Stimulated activated CD4-positive, alpha-beta T cell treated with anti-CD3 and anti-CD28 coated beads, Interleukin-1b, Interleukin-23, amount 100 ng/mL, for 24 hours (primary cell): ENCODE data around the gene ESR1.
"Not testable (repeated sequence)": the region's sequence is repeated elsewhere in the genome, so short reads cannot be mapped to it uniquely, and the experiment has no call there.

Experiments used
- DNase-seq, 4 experiments: peaks; one replicate each; pipeline ENCODE4 v3.0.0-alpha.2; 2020; ENCODE audit warnings: low read depth in 4 of 4, low spot score in 1 of 4

ESR1 gene

GRCh38 chr6:151974061-151974617, 166.7 kb downstream of the ESR1 start:
- DNase-seq = no peak

GRCh38 chr6:151975795-151976194, 168.3 kb downstream of the ESR1 start:
- no peak for DNase-seq

DNA sequence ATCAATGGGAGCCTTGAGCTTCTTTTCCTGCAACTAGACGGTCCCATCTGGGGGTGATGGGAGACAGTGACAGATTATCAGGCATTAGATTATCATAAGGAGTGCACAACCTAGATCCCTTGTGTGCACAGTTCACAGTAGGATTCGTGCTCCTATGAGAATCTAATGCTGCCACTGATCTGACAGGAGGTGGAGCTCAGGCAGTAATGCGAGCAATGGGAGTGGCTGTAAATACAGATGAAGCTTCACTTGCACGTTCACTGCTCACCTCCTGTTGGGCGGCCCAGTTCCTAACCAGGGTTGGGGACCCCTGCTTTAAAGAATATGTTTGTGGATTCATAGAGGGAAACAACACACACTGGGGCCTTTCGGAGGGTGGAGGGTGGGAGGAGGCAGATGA, 180.7 kb downstream of the ESR1 start:
- not testable (repeated sequence) for DNase-seq

- no peak for DNase-seq
These were observed 184.6 kb downstream of the ESR1 start for GRCh38 chr6:151992091-151992490.

GRCh38 chr6:151993364-151993763, 185.9 kb downstream of the ESR1 start:
- no peak for DNase-seq

DNA sequence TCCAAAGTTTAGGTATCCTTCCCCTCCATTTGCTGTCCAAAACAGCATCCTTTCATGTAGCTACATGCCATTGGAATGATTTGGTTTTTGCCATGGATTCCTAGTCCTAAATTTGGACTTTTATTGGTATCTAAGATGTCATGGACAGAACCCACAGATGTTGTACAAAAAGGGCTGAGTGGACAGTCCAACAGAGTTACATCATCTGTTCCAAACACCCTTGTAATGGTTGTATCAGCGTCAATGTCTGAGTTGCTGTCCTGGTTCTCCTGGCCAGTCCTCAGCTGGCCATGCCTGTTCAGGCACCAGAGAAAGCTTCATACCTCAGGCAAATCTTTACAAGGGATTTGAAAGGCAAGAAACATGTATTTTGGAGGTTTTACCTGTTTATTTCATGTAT, 191.3 kb downstream of the ESR1 start:
- no peak for DNase-seq

- no peak for DNase-seq
These were observed 191.7 kb downstream of the ESR1 start for GRCh38 chr6:151999194-151999593.

DNA sequence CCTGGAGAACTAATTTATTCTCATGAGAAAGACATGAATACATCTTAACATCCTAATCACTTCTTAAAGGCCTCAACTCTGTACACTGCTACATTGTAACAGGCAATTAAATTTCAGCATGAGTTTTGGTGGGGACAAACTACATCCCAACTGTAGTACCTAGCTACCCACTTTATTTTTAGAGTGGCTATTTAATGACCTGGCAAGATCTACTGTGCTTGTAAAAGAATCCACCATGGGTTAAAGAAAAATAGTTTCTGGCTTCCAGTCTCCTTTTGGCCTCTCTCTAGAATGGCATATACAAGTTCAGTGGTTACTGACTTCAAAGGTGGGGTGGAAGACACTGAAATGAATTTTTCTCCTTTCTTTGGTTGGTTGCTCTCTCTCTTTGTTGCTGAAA, 193.9 kb downstream of the ESR1 start:
- DNase-seq = no peak

DNA sequence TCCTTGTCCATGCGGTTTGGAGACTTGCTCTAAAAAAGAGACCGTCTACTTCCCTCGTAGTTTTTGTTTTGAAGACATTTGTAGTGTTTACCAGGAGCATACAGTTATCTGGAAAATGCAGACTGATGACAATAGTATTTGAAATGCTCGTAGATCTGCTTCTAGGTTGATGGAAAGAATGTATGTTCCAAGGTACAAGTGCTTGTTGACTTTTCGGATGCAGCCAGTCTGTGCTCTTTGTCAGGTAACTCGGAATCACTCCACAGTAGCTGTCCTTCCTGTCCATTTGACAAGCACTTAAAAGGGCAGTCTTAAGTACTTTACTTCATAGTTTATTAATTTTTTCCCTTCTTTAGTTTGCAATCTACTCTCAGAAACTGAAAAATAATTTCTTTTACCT, 194.8 kb downstream of the ESR1 start:
- no peak for DNase-seq

DNA sequence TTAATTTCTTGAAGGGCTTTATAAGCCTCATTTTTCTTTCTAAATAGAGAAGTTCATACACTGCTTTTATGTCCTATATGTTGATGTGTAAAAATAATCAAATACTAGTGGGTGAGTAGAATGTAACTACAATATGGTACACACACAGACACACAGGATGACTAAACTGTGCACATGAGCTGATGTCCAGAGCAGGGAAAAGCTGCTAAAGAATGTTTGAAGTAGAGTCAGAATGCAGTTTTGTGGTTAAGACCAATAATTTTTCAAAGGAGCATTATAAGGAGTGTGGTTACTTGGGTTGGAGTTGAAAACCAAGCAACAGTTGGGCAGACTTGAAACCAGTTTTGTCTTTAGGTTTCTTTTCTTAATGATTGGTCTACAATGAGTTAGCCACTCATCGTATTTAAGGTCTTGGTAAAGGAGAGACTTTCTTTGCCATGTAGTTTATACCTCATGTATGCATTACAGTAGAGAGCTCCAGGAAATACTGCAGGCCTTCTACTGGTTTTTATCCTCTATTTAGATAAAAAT, 196.6 kb downstream of the ESR1 start:
- DNase-seq = no peak

GRCh38 chr6:152004896-152005295, 197.4 kb downstream of the ESR1 start:
- DNase-seq = no peak

GRCh38 chr6:152008779-152009178, 201.3 kb downstream of the ESR1 start:
- no peak for DNase-seq

GRCh38 chr6:152012227-152012626, 204.7 kb downstream of the ESR1 start:
- no peak for DNase-seq

DNA sequence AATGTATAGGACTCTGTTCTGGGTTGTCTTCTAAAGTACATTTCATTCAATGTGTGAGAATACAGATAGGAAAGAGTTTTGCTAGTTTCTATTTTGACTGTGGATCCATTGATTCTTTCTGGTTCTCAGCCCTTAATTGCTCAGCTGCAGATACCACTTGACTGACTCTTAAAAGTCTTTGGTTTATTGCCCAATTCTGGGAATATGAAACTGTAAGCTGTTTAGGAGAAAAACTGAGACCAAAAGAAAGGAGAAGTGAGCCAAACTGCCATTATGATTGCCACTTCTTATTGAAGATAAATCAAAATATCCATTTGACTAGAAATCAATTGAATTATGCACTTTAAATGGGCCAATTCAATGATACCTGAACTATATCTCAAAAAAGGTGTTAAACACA, 211.4 kb downstream of the ESR1 start:
- no peak for DNase-seq

GRCh38 chr6:152022303-152022702, 214.8 kb downstream of the ESR1 start:
- DNase-seq = no peak

GRCh38 chr6:152023613-152024012, 216.1 kb downstream of the ESR1 start:
- DNase-seq = no peak

DNA sequence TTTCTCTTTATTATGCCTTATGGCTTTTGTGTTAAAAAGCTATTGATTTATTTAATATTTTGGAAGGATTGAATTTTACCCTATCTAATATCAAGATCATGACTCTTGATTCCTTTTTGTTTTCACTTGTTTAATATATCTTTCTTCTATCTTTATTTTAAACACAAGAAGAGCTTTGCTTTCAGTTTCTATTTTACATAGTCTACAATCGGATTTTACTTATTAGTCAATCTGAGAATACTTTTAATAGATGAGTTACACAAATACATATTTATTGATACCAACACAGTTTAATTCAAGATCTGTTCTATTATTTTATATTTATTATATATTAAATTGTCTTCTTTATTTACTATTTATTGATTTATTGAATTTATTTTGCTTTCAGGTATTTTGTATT, 218.8 kb downstream of the ESR1 start:
- no peak for DNase-seq

- DNase-seq = not testable (repeated sequence)
These were observed 219.3 kb downstream of the ESR1 start for GRCh38 chr6:152026744-152027143.

DNA sequence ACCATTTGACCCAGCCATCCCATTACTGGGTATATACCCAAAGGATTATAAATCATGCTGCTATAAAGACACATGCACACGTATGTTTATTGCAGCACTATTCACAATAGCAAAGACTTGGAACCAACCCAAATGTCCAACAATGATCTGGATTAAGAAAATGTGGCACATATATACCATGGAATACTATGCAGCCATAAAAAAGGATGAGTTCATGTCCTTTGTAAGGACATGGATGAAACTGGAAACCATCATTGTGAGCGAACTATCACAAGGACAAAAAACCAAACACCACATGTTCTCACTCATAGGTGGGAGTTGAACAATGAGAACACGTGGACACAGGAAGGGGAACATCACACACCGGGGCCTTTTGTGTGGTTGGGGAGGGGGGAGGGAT, 226.3 kb downstream of the ESR1 start:
- DNase-seq = not testable (repeated sequence)

GRCh38 chr6:152034631-152035030, 227.1 kb downstream of the ESR1 start:
- DNase-seq = no peak

DNA sequence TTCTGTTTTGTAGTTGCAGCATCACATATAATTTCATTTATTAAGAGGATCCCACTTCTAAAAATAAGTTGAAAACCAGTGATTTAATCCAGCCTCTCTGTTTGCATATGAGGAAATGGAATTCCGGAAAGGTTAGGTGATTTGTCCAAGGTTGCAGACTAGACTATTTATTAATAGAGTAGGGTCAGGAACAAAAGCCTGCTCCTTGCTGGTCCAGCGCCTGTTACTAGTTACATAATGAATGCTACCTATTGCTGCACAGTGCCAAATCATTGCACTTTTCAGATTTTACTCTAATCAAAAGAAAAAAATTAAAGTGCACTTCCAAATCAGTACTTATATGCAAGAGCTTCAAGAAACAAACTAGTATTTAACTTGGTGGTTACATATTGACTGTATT, 238.6 kb downstream of the ESR1 start:
- DNase-seq = no peak

GRCh38 chr6:152048921-152049320, 241.4 kb downstream of the ESR1 start:
- DNase-seq = no peak

- no peak for DNase-seq
These were observed 242.0 kb downstream of the ESR1 start for GRCh38 chr6:152049502-152049901.
